ENCODE measurements around the gene WWOX. TPM values are rescaled to one million over a fixed set of nuclear protein-coding genes. Genes with fewer than 3 reads are reported as not detected.

The WWOX gene
- total and polyA plus RNA-seq, 2 of the 8 experiments (the other 6 are each of a cell fraction or from before 2014, with no cell fraction given): 5.4 to 16.7 TPM

DNA sequence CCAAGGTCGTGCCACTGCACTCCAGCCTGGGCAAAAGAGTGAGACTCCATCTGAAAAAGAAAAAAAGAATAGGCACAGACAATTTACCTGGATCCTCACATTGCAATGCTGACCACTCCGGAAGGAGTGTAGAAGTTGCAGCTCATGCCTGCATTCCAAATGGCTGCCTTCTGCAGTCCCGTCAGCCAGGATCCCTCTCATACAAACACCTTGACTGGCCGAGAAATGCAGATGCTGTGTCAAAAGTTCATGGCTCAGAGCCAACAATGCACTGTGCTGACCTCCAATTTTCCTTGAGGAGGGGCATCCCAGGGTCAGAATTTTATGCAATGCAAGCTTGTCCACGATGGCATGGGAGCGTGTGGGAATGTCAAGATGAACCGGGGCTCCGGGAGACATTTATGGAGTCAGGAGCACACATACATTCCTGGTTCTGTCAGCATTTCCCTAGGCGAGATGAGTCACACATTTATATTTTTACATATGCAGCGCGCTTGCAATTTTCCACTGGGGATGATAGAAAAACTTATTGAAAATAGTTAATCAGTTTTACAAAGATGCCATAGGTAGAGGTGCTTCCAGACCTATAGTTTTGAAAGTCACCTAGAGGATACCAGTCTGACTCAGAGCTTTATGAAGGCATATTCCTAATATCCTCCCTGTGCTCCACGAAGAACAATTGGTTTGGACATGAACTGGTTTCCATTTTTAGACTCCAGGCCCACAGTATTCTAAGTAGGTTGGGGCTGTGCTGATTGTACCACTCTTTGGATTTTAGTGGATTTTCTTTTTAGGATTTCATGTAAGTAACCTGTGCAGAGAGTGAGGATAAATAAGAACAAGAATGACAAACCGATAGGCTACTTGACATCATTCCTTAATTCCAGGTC lies 886.5 kb downstream of the WWOX start:
- no peak overlapping the region for H2BK120ac ChIP-seq (replicated peaks; ENCODE audit: low read depth, low read length)
- no peaks in the 10 kb centered on the region for H3K9me3 ChIP-seq (ENCODE audit: insufficient read depth in 2 of 2, low read depth in 1 of 2, low read length in 1 of 2)
- ChIA-PET CTCF (ENCODE audit: partially characterized antibody) (interaction anchor here (1.2 to 2.0 kb wide), 3 partner anchors 15 to 276 kb away, joined by 3 to 6 read pairs (median 5); no protein-coding TSS in a partner anchor), POLR2A (ENCODE audit: partially characterized antibody) (interaction anchor here (1.1 kb wide), 1 partner anchor 9 kb away, joined by 3 read pairs; no protein-coding TSS in a partner anchor)
- H3K36me3 ChIP-seq (ENCODE audit: control insufficient read depth in 2 of 4, insufficient read depth in 4 of 4, low read length in 3 of 4): no peaks in the 10 kb centered on the region
- no peaks in the 10 kb centered on the region for H4K20me1 ChIP-seq (replicated peaks in 1 of 2; ENCODE audit: control insufficient read depth in 1 of 2, insufficient read depth in 2 of 2, low read length in 2 of 2)
- no peak overlapping the region for H2BK20ac ChIP-seq (ENCODE audit: low read length)
- H2BK15ac ChIP-seq (ENCODE audit: low read length): no peak overlapping the region
- no peak overlapping the region for H4K91ac ChIP-seq (replicated peaks; ENCODE audit: insufficient read length, low read length)
- DNase-seq (ENCODE audit: low read depth in 1 of 2, low spot score in 2 of 2) (no peak), FAIRE-seq (no peak)
- H2BK5ac ChIP-seq (ENCODE audit: low read depth, low read length): no peak overlapping the region
- H3K27ac ChIP-seq (ENCODE audit: low read depth, low read length): no peak overlapping the region
- 93% methylated on average over 12 of the region's 13 CpGs; no CpG with 5 or more reads in 1 of the 2 experiments for WGBS, 2 experiments (ENCODE audit: extremely low coverage in 1 of 2, insufficient coverage in 1 of 2, insufficient read length in 1 of 2, insufficient replicate concordance in 2 of 2, low coverage in 1 of 2, low lambda C conversion rate in 2 of 2, missing lambda C conversion rate in 1 of 2)
- no peak overlapping the region for H3K4ac ChIP-seq (replicated peaks; ENCODE audit: insufficient read length, low read depth, low read length)
- no peak overlapping the region for H3K18ac ChIP-seq (ENCODE audit: extremely low read depth, low read length)
- H3K14ac ChIP-seq (ENCODE audit: insufficient read length): no peak overlapping the region
- no peak overlapping the region for H2AFZ ChIP-seq (ENCODE audit: low read length)
- H3K56ac ChIP-seq (replicated peaks; ENCODE audit: insufficient read length, low read depth, low read length): no peak overlapping the region
- no peak overlapping the region for H2BK12ac ChIP-seq (ENCODE audit: low read depth, low read length)
- H3K27me3 ChIP-seq (replicated peaks in 1 of 4; ENCODE audit: control insufficient read depth in 3 of 4, extremely low read depth in 1 of 4, insufficient read depth in 3 of 4, low read length in 3 of 4): no peaks in the 10 kb centered on the region
- H3K23ac ChIP-seq (ENCODE audit: insufficient read length): no peak overlapping the region
- no peak overlapping the region for H3K4me2 ChIP-seq (ENCODE audit: insufficient read depth in 1 of 2, low read depth in 2 of 2, low read length in 2 of 2)
- H2AK5ac ChIP-seq (ENCODE audit: low read depth, low read length): no peak overlapping the region
- H4K8ac ChIP-seq (ENCODE audit: extremely low read depth, insufficient read depth, low read length): no peak overlapping the region
- no peak overlapping the region for H4K5ac ChIP-seq (ENCODE audit: insufficient read length, low read depth, low read length)
- peaks cover 3% of the 10 kb centered on the region; the same call in 1 of the 2 replicates for H3K23me2 ChIP-seq (ENCODE audit: low read depth, low read length)
- no peak overlapping the region for H3K4me3 ChIP-seq (ENCODE audit: extremely low read depth in 1 of 4, insufficient read depth in 2 of 4, low read depth in 3 of 4, low read length in 4 of 4)
- no peaks in the 10 kb centered on the region for H3K79me2 ChIP-seq (ENCODE audit: control insufficient read depth in 1 of 2, insufficient read depth in 2 of 2, low read length in 2 of 2)
- peaks cover 1 to 5% (median 4%) of the 10 kb centered on the region in 4 experiments; a peak in 4 of 7 replicates for H3K4me1 ChIP-seq (replicated peaks in 1 of 4; ENCODE audit: control insufficient read depth in 3 of 4, insufficient read depth in 4 of 4, low read length in 3 of 4)
- no peaks in the 10 kb centered on the region for H3K79me1 ChIP-seq (ENCODE audit: low read depth, low read length)
- no peak overlapping the region for H3K9ac ChIP-seq (replicated peaks in 1 of 4; ENCODE audit: extremely low read depth in 1 of 4, low read depth in 3 of 4, low read length in 3 of 4)
- no peak for TF ChIP-seq HDAC6 (IDR thresholded peaks at IDR 0.05; ENCODE audit: low read depth, low read length)
- no peak for TF ChIP-seq TEAD4 (IDR thresholded peaks at IDR 0.05; ENCODE audit: low read depth, low read length)
- no peak for TF ChIP-seq RNF2 (IDR thresholded peaks at IDR 0.05; ENCODE audit: borderline replicate concordance, low read depth, low read length, missing control alignments, poor library complexity, severe bottlenecking)
- TF ChIP-seq, protein P1, sequence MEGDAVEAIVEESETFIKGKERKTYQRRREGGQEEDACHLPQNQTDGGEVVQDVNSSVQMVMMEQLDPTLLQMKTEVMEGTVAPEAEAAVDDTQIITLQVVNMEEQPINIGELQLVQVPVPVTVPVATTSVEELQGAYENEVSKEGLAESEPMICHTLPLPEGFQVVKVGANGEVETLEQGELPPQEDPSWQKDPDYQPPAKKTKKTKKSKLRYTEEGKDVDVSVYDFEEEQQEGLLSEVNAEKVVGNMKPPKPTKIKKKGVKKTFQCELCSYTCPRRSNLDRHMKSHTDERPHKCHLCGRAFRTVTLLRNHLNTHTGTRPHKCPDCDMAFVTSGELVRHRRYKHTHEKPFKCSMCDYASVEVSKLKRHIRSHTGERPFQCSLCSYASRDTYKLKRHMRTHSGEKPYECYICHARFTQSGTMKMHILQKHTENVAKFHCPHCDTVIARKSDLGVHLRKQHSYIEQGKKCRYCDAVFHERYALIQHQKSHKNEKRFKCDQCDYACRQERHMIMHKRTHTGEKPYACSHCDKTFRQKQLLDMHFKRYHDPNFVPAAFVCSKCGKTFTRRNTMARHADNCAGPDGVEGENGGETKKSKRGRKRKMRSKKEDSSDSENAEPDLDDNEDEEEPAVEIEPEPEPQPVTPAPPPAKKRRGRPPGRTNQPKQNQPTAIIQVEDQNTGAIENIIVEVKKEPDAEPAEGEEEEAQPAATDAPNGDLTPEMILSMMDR (IDR thresholded peaks at IDR 0.05; ENCODE audit: control extremely low read depth in 1 of 3, insufficient read depth in 1 of 3, low read depth in 1 of 3, low read length in 3 of 3): no peak
- no peak for TF ChIP-seq POLR2AphosphoS5 (IDR thresholded peaks at IDR 0.05; ENCODE audit: low read depth, low read length)
- TF ChIP-seq EZH2 (IDR thresholded peaks at IDR 0.05; ENCODE audit: low read depth, low read length, severe bottlenecking): no peak
- TF ChIP-seq CEBPB (IDR thresholded peaks at IDR 0.05; ENCODE audit: low read depth, low read length): no peak
- no peak for TF ChIP-seq CTBP2 (IDR thresholded peaks at IDR 0.05; ENCODE audit: borderline replicate concordance, insufficient read depth, insufficient read length, low read length)
- no peak for TF ChIP-seq POU5F1 (IDR thresholded peaks at IDR 0.05; ENCODE audit: low read depth, low read length)

All from H1 (cell line).